NCI-H1105 treated with DMSO at 0.1 percent for 48 hours (cell line): ENCODE measurements around the gene RAD51AP2.
"Not testable (repeated sequence)": the region's sequence is repeated elsewhere in the genome, so short reads cannot be mapped to it uniquely, and the experiment has no call there.

ENCODE experiments used
- DNase-seq: peaks from one replicate; lab custom pipeline; 2025; lab: John Stamatoyannopoulos, UW

The RAD51AP2 gene

DNA sequence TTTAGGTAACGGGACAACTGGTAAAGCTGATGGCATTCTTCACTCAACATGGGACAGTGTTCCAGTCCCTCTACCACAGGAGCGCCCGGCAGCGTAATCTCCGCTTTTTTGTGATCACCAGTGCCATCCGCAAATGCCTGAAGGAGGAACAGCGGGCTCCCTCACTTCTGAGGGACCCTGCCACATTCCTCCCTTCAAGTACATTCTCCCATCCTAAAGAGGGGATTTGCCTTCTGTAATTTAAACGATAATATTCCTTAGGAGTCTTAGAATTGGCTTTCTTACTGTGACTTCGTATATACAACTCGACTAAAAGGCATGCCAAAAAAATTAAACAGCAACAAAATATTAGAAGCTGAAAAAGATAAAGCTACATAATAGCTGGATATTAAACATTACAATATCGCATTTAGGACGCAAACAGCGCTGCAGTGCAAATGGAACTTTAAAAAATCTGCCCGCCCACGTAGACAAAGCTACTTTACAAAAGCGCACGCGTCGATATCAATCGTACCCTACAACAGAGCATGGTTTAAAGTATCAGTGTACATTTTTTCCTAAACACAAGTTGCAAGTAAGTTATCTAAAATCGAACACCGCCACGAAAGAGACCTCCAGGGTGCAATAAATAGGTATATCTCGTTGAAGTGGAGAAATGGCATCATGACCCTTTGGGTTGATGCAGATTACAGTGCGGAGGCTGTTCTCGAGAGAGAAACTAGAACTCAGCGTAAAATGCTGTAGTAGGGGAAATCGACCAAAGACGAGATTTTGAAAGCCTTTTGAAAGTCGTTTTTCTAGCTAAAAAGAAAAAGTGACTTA is 20.0 kb upstream of the RAD51AP2 start:
- peak; percentile 39 for DNase-seq

DNA sequence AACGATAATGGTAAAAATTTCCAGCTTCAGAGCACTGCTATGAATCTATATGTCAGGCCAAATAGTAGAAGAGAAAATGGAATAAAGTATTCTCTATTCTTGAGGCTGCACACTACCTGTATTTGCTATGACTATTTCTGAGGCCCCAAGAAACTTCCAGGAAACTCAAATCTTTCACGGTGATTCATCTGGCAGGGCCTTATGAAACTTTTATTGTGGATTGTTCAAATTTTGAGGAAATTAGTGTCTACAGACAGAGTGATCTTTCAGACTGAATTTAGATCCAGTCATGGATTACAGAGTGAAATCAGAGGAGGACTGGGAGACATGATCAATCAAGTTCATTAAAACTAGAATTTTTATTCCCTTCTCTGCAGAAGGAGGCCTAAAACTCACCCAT is 18.2 kb upstream of the RAD51AP2 start:
- no peak for DNase-seq

DNA sequence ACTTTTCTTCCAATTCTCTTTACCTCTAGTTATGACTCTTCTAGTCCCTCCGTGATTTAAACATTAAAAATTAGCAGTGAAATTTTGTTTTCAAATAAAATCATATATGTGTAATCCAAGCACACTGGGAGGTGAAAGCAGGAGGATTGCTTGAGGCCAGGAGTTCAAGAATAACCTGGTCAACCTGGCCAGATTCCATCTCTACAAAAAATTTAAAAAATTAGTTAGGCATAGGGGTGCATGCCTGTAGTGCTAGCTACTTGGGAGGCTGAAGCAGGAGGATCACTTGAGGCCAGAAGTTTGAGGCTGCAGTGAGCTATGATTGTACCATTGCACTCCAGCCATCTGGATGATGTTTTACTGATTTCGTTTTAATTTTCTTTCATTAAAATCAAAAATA is 15.3 kb upstream of the RAD51AP2 start:
- no peak for DNase-seq

DNA sequence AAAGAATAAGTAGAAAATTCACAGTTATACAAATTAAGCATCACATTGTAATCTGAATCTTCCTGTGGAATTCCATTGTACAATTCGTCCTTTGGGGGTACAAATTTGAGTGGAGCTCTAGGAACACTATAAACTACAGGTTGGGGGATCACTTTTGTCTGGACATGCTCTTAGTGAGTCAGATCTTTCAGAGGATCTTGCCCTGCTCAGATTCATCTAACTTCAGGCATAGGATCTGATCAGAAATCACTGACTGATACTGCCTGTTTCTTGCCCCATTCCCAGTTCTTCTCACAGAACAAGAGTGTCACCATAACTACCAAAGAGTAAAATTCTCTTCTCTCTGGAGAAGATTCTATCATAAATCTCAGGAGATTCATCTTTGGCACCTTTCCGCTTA is 11.5 kb upstream of the RAD51AP2 start:
- DNase-seq, result no peak

DNA sequence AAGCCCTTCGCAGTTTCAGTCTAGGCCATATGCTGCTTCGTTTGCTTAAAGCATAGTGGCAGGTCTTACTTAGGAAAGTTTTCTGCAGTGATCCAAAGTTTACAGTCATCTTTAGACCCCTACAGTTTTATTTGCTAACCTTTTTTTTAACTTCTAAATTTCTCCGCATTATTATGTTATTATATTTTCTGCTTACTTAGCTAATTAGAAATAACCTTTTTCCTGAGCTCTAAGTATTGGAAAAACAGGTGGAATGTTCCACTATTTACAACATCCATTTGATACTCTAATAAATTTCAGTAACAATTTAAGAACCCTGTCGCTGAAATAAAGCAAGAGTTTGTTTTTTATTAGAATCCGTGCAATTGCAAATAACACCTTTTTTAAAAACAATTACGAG is 4.1 kb upstream of the RAD51AP2 start:
- no peak for DNase-seq

DNA sequence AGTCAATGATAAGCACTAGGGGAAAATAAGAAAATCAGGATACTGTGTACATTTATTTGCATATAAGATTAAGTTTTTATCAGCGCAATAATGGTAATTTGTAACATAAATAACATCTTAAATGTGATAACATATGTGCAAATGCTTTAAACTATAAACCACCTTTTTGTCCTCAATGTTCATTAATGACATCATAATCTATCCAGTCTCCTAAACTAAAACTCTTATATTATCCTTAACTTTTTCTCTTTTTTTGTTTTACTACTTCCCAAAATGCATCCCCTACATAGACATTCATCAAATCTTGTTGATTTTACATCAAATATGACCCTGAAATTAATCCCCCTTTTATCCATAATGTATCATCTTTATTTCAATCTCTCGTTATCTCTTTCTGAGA is 3.4 kb upstream of the RAD51AP2 start:
- DNase-seq, result no peak

DNA sequence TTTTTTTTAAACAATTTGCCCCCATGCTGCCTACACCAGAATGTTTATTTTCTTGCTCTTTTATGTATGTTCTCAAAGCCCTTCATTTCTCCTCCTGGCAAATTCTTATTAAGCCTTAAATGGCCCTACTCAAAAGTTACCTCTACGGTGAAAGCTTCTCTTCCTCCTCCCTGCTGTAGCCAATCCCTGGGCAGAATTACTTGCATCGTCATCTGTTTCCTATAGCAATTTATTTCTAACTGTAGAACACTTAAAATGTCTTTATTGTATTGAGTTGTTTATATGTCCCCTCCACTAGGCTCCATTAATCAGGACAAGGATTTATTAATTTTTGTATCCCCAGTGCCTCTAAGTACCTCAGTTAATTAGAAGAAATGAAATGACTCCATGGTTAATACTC is 2.5 kb upstream of the RAD51AP2 start:
- no peak for DNase-seq

DNA sequence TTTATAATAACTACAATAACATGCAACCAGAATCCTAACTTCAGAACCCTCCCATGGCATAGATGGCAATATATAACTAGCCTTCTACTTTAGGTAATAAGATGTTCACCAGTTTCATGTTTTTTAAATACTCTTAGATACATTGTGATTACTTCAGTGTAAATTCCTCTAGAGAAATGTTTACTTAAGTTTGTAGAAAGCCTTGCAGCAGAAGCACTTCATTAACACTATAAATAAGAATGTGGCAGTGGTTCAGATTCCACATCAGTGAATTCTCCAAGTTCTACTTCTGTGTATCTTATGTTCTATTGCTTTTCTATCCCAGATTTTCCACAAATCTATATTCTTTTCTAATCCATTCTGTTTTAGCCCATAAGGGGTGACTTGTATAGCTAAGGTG is 1.2 kb upstream of the RAD51AP2 start:
- no peak for DNase-seq

DNA sequence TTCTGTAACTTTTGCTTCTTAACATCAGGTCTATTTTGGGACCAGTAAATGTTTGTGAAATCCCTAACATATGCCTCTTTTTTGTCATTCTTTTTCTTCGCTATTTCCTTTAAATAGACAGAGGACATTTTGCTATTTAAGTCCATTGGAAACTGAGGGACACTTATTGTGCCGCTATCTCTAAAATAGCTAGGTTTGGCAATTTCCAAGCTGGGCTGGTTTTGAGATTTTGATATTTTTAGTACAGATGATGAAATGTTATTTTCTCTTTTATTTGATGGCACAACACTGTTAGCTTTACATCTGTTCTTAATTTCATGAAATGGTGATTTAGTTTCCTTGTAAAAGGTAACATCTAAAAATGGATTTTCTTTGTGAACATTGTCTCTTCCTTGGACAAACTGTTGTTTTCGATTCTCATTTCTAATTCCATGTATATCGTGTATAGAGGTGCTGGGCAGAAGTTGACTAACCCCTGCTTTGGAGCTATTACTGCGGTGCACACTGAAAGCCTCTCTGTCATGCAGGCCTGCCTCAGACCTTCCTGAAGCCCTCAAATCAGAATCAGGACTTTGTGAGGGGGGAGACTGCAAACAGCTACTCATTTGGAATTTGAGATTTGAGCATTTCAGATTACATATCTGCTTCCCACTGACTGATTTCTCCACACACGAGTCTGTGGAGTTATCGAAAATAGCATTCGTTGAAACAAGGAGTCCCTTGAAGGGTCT is 594 bp downstream of the RAD51AP2 start:
- no peak for DNase-seq

DNA sequence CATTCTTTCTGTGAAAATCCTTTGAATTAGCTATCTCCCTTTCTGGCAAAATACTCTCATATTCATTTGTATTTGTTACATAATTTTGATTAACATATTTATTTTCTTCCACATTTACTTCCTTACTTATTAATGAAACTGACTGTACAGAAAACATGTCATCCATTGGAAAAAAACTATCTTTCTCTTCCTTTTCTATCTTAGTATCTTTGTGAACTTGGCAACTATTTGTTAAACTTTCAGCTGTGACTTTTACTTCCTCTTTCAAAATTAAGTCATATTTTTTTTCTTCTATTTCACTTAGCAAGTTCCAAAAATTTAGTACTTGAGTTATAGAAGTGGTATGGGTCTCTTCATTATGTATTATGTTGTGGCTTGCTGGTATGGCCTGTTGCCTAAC is 2.6 kb downstream of the RAD51AP2 start:
- no peak for DNase-seq

DNA sequence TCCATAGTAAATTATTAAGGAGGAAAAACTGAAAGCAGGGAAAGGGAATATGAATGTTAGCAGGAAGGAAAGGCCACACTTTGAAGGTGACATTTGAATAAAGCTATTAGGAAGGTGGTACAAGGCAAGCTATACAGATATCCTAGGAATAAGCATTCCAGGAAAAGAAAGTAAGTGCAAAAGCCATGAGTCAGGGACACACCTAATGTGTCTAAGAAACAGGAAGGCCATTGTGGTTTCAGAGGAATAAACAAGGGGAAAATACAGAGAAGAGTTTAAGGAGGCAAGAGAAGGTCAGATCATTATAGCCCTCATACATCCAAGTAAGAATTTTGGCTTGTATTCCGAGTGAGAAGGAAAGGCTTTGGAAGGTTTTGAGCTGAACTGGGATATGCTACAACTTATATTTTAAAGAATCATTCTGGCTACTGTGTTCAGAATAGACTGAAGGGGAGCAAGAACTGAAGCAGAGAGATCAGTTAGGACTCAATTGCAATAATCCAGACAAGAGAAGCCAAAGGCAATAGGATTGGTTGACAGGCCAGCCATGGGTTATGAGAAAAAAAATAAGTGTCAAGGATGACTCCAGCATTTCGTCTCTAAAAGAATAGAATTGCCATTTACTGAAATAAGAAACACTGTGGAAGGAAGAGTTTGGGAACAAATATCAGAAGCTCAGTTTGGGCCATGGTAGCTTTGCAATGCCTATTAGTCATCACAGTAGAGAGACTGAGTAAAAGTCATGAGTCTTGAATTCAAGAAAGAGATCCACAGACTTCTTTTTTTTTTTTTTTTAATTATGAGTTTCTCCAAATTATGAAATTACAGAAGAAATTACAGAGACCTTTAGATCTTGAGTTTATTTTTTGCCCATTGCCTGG is 11.3 kb downstream of the RAD51AP2 start:
- no peak for DNase-seq

DNA sequence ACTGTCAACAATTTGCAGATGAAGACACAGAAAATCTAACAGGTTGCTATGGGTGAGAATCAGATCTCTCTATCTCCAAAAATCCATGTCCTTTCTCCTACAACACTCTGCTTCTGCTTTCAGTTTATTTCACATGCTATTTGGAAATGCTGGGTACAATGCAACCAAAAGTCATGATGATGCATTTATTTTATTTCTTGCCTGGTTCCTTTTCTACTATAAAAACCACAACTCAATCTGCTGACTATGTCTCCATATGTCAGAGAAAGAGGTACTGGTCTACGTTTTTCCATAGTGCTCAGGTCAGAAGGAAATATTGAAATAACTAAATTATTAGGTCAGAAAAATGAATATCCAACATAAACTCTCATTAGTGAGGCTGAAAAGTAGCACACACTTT is 20.5 kb downstream of the RAD51AP2 start:
- DNase-seq, result no peak

DNA sequence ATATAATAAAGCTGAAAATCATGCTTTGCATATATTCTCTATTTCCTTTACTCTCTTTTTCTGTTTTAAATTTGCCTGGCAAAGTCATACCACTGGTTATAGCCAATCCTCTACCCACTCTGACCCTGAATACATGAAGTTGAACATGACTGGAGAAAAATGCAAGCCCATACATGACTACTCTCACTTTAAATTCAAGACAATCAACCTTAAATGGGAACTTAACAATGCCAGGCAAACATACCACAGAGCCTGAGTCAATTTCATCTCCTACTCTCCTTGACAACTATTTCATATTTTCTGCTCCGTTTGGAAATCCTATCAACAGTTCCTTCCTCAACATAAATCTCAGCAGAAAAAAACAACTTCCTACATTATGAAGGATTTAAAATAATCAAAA is 22.6 kb downstream of the RAD51AP2 start:
- no peak for DNase-seq

DNA sequence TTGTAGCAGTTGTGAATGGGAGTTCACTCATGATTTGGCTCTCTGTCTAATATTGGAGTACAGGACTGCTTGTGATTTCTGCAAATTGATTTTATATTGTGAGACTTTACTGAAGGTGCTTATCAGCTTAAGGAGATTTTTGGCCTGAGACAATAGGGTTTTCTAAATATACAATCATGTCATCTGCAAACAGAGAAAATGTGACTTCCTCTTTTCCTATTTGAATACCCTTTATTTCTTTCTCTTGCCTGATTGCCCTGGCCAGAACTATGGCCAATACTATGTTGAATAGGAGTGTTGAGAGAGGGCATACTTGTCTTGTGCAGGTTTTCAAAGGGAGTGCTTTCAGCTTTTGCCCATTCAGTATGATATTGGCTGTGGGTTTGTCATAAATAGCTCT is 28.1 kb downstream of the RAD51AP2 start:
- not testable (repeated sequence) for DNase-seq

DNA sequence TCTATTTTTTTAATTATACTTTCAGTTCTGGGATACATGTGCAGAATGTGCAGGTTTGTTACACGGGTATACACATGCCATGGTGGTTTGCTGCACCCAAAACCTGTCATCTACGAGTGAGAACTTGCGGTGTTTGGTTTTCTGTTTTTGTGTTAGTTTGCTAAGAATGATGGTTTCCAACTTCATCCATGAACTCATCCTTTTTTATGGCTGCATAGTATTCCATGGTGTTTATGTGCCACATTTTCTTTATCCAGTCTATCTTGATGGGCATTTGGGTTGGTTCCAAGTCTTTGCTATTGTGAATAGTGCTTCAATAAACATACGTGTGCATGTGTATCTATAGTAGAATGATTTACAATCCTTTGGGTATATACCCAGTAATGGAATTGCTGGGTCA is 29.6 kb downstream of the RAD51AP2 start:
- DNase-seq, result not testable (repeated sequence)

DNA sequence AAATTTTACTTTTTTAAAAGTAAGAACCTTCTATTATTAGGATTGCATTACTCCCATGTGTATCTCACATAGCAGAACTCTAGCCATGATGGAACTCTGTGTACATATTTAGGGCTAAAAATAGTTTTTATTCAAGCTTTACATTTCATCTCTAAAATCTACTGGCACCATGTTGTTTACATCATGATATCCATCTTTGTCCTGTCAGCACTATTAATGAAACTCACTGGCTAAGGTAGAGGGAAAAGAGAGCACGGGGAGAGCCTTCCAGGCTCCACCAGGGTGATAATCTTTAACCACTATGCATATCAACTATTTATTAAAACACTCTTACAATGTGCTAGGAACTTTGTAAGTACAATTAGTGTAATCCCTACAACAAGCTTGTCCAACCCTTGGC is 34.7 kb downstream of the RAD51AP2 start:
- no peak for DNase-seq

DNA sequence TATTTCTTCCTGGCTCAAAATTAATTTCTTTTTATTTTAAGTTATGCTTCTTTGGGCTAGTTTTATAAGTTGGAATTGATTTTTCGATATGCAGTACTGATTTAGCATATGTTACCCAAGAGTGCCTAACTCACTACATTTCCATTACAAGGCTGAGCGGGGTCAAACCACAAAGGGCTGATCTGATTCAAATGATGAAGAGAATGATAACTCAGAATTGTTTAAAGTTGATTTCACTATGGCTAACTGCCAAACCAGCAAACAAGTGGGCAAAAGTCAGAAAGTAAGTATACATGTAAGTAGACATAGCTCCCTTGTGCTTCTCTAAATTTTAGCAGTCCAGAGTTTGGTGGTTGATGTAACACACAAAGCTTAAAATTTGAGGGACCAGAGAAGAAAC is 35.6 kb downstream of the RAD51AP2 start:
- DNase-seq, result no peak

DNA sequence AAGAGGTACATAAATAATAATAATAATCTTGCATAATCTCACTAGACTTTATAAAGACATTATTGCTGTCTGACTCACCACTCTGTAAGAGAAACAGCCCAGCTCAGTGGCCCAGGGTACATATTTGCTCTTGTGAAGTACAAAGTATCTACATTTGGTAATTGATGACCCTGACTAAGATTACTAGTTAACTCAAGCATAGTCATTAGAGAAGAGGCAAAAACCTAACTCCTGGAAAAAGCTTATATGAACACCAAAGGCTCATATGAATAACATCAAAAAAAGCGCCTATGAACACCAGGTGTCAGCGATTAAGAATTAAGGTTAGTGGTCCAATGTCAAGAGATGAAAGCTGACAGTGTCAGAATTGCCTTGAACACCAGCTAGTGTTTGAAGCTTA is 38.4 kb downstream of the RAD51AP2 start:
- no peak for DNase-seq

DNA sequence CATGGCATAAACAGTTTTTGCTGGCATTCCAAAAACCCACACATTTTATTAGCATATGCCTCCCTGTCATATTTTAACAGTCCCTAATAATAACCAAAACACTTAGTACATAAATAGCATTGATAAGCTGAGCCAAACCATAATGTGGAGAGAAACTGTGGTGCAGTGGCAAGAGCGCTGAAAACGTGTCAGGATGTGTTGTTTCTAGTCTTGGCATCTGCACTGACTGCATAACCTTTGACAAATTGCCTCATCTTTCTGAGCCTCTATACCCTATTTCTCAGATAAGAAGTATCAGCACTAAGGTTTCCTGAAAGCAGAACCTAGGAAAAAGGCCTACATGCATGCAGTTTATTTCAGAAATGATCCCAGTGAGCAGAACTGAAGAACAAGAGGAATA is 41.4 kb downstream of the RAD51AP2 start:
- no peak for DNase-seq

DNA sequence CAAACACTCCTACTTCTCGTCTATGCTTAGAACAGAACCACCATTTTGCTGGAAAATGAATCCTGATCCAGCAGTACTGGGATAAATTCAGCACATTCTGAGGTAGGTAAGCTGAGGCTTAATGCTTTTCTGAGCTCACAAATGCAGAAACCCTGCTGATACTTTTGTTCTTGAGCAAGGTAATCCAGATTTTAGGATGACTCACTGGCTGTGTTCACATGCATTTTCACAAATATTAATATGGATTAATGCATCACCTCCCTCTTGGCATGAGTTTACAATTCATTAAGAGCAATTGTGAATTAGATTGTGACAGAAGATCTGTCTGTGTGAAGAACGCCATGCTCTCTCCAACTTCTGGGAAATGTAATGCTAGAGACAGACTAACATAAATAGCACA is 42.2 kb downstream of the RAD51AP2 start:
- DNase-seq, result no peak

DNA sequence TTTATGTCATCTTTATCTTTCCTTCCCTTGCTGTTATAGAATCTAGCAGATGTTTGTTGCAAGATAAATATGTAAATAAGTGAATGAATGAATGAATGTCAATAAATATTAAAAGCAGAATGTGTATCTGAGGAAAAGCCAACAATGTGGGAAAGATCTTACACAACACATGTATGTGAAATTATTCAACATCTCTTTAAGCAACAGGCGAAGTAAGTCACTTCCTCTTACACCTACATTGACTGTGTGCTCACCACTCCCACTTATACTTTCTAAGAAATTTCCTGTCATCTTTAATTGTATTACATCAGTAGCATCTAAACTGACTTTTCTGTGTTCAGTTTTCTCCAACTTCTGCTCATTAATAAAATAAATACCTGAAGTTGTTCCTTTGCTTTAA is 43.0 kb downstream of the RAD51AP2 start:
- no peak for DNase-seq

DNA sequence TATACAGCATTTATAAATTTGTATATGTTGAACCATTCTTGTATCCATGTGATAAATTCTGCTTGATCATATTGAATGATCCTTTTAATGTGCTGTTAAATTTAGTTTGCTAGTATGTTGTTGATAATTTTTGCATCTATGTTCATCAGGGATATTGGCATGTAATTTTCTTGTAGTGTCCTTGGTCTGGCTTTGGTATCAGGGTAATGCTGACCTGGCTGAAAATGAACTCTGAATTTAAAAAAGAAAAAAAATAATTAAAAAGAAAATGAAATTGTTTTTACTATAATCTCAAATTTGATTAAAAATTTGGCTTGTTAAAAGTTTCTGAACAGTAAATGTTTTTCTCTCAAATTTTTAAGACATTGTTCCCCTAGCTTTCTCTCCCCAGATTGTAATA is 46.3 kb downstream of the RAD51AP2 start:
- no peak for DNase-seq
